ENCODE measurements around the gene KCNK17.

KCNK17 gene

DNA sequence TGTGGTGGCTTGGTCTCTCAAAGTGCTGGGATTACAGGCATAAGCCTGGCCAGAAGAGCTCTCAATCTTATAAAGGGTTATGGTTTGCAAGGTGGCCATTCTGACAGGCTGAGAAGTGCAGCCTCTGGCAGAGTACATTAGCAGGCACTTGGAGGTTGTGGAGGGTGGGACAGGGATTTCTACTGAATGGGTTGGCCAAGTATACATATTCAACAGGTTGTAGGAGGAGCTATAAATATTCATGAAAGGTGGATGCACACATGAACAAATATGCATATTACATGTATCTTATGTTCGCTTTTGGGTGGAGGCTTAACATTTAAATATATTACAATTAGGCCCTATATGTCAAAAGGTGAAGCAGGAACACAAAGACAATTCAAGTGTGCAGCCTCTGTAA lies 64.9 kb downstream of the KCNK17 start:
- Histone ChIP-seq H3K9me3 (ENCODE audit: insufficient read depth, low read depth, low read length) (no peaks in the 10 kb centered on the region), H3K79me2 (ENCODE audit: insufficient read depth, low read length) (no peaks in the 10 kb centered on the region), H3K4me1 (ENCODE audit: insufficient read depth, low read length, poor library complexity, severe bottlenecking) (no peaks in the 10 kb centered on the region), H3F3A (ENCODE audit: low read depth) (no peaks in the 10 kb centered on the region), H3K4me3 (ENCODE audit: low read length, poor library complexity, severe bottlenecking) (no peak overlapping the region), H3K36me3 (ENCODE audit: insufficient read depth, low read length) (no peaks in the 10 kb centered on the region), H3K9me2 (replicated peaks; ENCODE audit: low read depth, low read length) (no peaks in the 10 kb centered on the region), H3K27me3 (ENCODE audit: insufficient read depth, low read length, poor library complexity, severe bottlenecking) (no peaks in the 10 kb centered on the region), H3K4me2 (ENCODE audit: low read depth, low read length, poor library complexity, severe bottlenecking) (no peak overlapping the region), H2AFZ (ENCODE audit: low read length) (no peak overlapping the region), H3K9ac (ENCODE audit: low read depth, low read length, poor library complexity, severe bottlenecking) (no peak overlapping the region), H4K20me1 (ENCODE audit: insufficient read depth, low read length, poor library complexity, severe bottlenecking) (no peaks in the 10 kb centered on the region)
- no peak for TF ChIP-seq EZH2phosphoT487 (IDR thresholded peaks at IDR 0.05; ENCODE audit: borderline replicate concordance)
- TF ChIP-seq, protein P1, sequence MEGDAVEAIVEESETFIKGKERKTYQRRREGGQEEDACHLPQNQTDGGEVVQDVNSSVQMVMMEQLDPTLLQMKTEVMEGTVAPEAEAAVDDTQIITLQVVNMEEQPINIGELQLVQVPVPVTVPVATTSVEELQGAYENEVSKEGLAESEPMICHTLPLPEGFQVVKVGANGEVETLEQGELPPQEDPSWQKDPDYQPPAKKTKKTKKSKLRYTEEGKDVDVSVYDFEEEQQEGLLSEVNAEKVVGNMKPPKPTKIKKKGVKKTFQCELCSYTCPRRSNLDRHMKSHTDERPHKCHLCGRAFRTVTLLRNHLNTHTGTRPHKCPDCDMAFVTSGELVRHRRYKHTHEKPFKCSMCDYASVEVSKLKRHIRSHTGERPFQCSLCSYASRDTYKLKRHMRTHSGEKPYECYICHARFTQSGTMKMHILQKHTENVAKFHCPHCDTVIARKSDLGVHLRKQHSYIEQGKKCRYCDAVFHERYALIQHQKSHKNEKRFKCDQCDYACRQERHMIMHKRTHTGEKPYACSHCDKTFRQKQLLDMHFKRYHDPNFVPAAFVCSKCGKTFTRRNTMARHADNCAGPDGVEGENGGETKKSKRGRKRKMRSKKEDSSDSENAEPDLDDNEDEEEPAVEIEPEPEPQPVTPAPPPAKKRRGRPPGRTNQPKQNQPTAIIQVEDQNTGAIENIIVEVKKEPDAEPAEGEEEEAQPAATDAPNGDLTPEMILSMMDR (conservative IDR thresholded peaks at IDR 0.05; ENCODE audit: low read length) = no peak
